ENCODE data around the gene IFNB1.

- TF ChIP-seq CTCF (IDR thresholded peaks at IDR 0.05) (no peak), EZH2 (IDR thresholded peaks at IDR 0.05; ENCODE audit: borderline replicate concordance, insufficient read depth, low read depth, low read length, poor library complexity, severe bottlenecking) (no peak)
Measured at GRCh38 chr9:21027295-21027694, 50.4 kb downstream of the IFNB1 start.
